ENCODE data around the gene BNC2. TPM values are rescaled to one million over a fixed set of nuclear protein-coding genes. Genes with fewer than 3 reads are reported as not detected.

The BNC2 gene
- total RNA-seq, 1 donor from 2014 or later, result 15.2 TPM

DNA sequence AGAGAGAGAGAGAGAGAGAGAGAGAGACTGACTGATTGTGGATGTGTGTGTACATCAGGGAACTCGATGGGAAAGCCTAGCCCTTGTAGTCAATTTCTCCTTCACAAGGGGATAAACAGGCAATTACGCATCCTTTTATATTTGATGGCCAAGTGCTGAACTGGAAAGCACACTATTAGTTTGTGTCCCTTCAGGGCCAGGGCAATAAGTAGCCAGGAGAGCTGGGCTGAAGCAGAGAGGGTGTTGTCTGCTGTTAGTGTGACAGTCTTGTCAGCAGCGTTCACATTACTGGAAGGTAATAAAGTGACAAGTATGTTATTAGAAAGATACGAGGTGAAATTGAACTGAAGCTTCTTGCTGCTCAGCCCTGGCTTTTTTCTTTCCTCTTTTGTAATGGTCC lies 457.7 kb downstream of the BNC2 start:
- no peaks in the 10 kb centered on the region for H3K9me3 Mint-ChIP-seq (ENCODE audit: unreplicated experiment)
- H3K4me1 Mint-ChIP-seq (ENCODE audit: low read depth, unreplicated experiment), result peaks cover 5% of the 10 kb centered on the region
- H3K27me3 Mint-ChIP-seq (ENCODE audit: unreplicated experiment), result peaks cover 1% of the 10 kb centered on the region
- H3K4me3 Mint-ChIP-seq (ENCODE audit: unreplicated experiment), result no peak overlapping the region
- TF ChIP-seq, protein P1, sequence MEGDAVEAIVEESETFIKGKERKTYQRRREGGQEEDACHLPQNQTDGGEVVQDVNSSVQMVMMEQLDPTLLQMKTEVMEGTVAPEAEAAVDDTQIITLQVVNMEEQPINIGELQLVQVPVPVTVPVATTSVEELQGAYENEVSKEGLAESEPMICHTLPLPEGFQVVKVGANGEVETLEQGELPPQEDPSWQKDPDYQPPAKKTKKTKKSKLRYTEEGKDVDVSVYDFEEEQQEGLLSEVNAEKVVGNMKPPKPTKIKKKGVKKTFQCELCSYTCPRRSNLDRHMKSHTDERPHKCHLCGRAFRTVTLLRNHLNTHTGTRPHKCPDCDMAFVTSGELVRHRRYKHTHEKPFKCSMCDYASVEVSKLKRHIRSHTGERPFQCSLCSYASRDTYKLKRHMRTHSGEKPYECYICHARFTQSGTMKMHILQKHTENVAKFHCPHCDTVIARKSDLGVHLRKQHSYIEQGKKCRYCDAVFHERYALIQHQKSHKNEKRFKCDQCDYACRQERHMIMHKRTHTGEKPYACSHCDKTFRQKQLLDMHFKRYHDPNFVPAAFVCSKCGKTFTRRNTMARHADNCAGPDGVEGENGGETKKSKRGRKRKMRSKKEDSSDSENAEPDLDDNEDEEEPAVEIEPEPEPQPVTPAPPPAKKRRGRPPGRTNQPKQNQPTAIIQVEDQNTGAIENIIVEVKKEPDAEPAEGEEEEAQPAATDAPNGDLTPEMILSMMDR (IDR thresholded peaks at IDR 0.05; ENCODE audit: partially characterized antibody, unreplicated experiment), result no peak
- no peak overlapping the region for H3K27ac Mint-ChIP-seq (ENCODE audit: unreplicated experiment)
- H3K36me3 Mint-ChIP-seq (ENCODE audit: unreplicated experiment), result no peaks in the 10 kb centered on the region
- DNase-seq, result no peak

GRCh38 chr9:16411311-16411710 lies 459.2 kb downstream of the BNC2 start:
- TF ChIP-seq, protein P1 (IDR thresholded peaks at IDR 0.05; ENCODE audit: partially characterized antibody, unreplicated experiment), result no peak

GRCh38 chr9:16410601-16411280 lies 459.7 kb downstream of the BNC2 start:
- no peak overlapping the region for H3K27ac Mint-ChIP-seq (ENCODE audit: unreplicated experiment)

More at GRCh38 chr9:16411311-16411710, 459.2 kb downstream of the BNC2 start:
- H3K27me3 Mint-ChIP-seq (ENCODE audit: unreplicated experiment), result peaks cover 1% of the 10 kb centered on the region
- peaks cover 15% of the 10 kb centered on the region for H3K4me1 Mint-ChIP-seq (ENCODE audit: low read depth, unreplicated experiment)
- no peaks in the 10 kb centered on the region for H3K36me3 Mint-ChIP-seq (ENCODE audit: unreplicated experiment)
- no peaks in the 10 kb centered on the region for H3K9me3 Mint-ChIP-seq (ENCODE audit: unreplicated experiment)
- DNase-seq, result no peak
- H3K27ac Mint-ChIP-seq (ENCODE audit: unreplicated experiment), result no peak overlapping the region
- H3K4me3 Mint-ChIP-seq (ENCODE audit: unreplicated experiment), result no peak overlapping the region

GRCh38 chr9:16407617-16408016 lies 462.9 kb downstream of the BNC2 start:
- TF ChIP-seq, protein P1 (IDR thresholded peaks at IDR 0.05; ENCODE audit: partially characterized antibody, unreplicated experiment), result no peak

More at GRCh38 chr9:16410601-16411280, 459.7 kb downstream of the BNC2 start:
- no peaks in the 10 kb centered on the region for H3K9me3 Mint-ChIP-seq (ENCODE audit: unreplicated experiment)
- peaks cover 1% of the 10 kb centered on the region for H3K27me3 Mint-ChIP-seq (ENCODE audit: unreplicated experiment)
- TF ChIP-seq, protein P1 (IDR thresholded peaks at IDR 0.05; ENCODE audit: partially characterized antibody, unreplicated experiment), result no peak
- H3K36me3 Mint-ChIP-seq (ENCODE audit: unreplicated experiment), result no peaks in the 10 kb centered on the region
- H3K4me1 Mint-ChIP-seq (ENCODE audit: low read depth, unreplicated experiment), result peaks cover 15% of the 10 kb centered on the region
- H3K4me3 Mint-ChIP-seq (ENCODE audit: unreplicated experiment), result no peak overlapping the region
- no peak for DNase-seq

GRCh38 chr9:16406526-16407225 lies 463.8 kb downstream of the BNC2 start:
- no peaks in the 10 kb centered on the region for H3K27me3 Mint-ChIP-seq (ENCODE audit: unreplicated experiment)
- no peak overlapping the region for H3K4me3 Mint-ChIP-seq (ENCODE audit: unreplicated experiment)
- H3K36me3 Mint-ChIP-seq (ENCODE audit: unreplicated experiment), result peaks cover 4% of the 10 kb centered on the region
- no peak for DNase-seq
- TF ChIP-seq, protein P1 (IDR thresholded peaks at IDR 0.05; ENCODE audit: partially characterized antibody, unreplicated experiment), result no peak
- peaks cover 15% of the 10 kb centered on the region for H3K4me1 Mint-ChIP-seq (ENCODE audit: low read depth, unreplicated experiment)
- H3K9me3 Mint-ChIP-seq (ENCODE audit: unreplicated experiment), result no peaks in the 10 kb centered on the region
- no peak overlapping the region for H3K27ac Mint-ChIP-seq (ENCODE audit: unreplicated experiment)

More at GRCh38 chr9:16407617-16408016, 462.9 kb downstream of the BNC2 start:
- no peak overlapping the region for H3K4me3 Mint-ChIP-seq (ENCODE audit: unreplicated experiment)
- H3K36me3 Mint-ChIP-seq (ENCODE audit: unreplicated experiment), result peaks cover 4% of the 10 kb centered on the region
- H3K27me3 Mint-ChIP-seq (ENCODE audit: unreplicated experiment), result peaks cover 1% of the 10 kb centered on the region
- no peaks in the 10 kb centered on the region for H3K9me3 Mint-ChIP-seq (ENCODE audit: unreplicated experiment)
- H3K27ac Mint-ChIP-seq (ENCODE audit: unreplicated experiment), result no peak overlapping the region
- DNase-seq, result no peak
- H3K4me1 Mint-ChIP-seq (ENCODE audit: low read depth, unreplicated experiment), result peaks cover 15% of the 10 kb centered on the region
